IgD-negative memory B cell (primary cell): ENCODE measurements around the gene CA4. TPM values are rescaled to one million over a fixed set of nuclear protein-coding genes. Genes with fewer than 3 reads are reported as not detected.
A peak's percentile ranks its signal among the peaks of the same experiment; 100 is the strongest.

Source experiments
- H3K27ac Mint-ChIP-seq, 3 donors: one replicate each; pipeline ENCODE4 v1.8.0; 2020 to 2022; ENCODE audit warnings: mild to moderate bottlenecking in 3 of 3, mixed read lengths in 3 of 3, moderate library complexity in 1 of 3
- H3K27me3 Mint-ChIP-seq: one replicate; pipeline ENCODE4 v1.8.0; 2021; ENCODE audit warnings: mixed read lengths
- H3K36me3 Mint-ChIP-seq: one replicate; pipeline ENCODE4 v1.8.0; 2020; ENCODE audit warnings: mild to moderate bottlenecking, mixed read lengths
- H3K4me1 Mint-ChIP-seq, 3 donors: one replicate each; pipeline ENCODE4 v1.8.0; 2020 to 2022; ENCODE audit warnings: mixed read lengths in 3 of 3, mild to moderate bottlenecking in 1 of 3
- H3K4me3 Mint-ChIP-seq, 4 donors: one replicate each; pipeline ENCODE4 v1.8.0; 2020 to 2022; ENCODE audit warnings: mild to moderate bottlenecking in 4 of 4, mixed read lengths in 4 of 4, moderate library complexity in 3 of 4
- H3K9me3 Mint-ChIP-seq, 3 donors: one replicate each; pipeline ENCODE4 v1.8.0; 2020 to 2021; ENCODE audit warnings: mixed read lengths in 3 of 3, mild to moderate bottlenecking in 1 of 3
- polyA plus RNA-seq: library from polyadenylated mRNA; unstranded; fragments of 300-500 nt; fragmentation: Illumina TruSeq; gene quantifications from one replicate; pipeline ENCODE4 v1.2.3, GENCODE V29; 2021

The CA4 gene
- polyA plus RNA-seq, 1 donor from 2014 or later, result not detected

DNA sequence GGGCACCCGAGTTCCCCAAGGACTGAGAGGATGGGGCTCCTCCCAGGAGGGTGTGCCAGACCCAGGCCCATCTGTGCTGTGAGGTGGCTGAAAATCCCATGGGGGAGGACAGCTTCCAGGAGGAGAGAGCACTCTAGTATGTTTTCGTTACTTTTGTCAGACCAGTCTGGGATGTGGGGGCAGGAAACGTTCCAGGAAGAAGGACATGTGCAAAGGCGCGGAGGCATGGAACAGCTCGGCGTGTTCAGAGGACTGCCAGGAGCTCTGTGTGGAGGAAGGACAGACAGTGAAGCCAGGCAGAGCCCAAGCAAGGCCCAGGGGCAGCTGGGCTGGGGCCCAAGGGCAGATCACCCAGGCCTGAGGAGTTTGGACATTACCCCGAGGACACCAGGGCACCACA lies 7.0 kb downstream of the CA4 start:
- no peaks in the 10 kb centered on the region for H3K9me3 Mint-ChIP-seq
- H3K27ac Mint-ChIP-seq, result no peak overlapping the region
- peaks cover 2% of the 10 kb centered on the region for H3K36me3 Mint-ChIP-seq
- H3K27me3 Mint-ChIP-seq, result peaks cover 41% of the 10 kb centered on the region
- peaks cover 0 to 7% (median 3%) of the 10 kb centered on the region in 3 donors for H3K4me1 Mint-ChIP-seq
- no peak overlapping the region for H3K4me3 Mint-ChIP-seq

DNA sequence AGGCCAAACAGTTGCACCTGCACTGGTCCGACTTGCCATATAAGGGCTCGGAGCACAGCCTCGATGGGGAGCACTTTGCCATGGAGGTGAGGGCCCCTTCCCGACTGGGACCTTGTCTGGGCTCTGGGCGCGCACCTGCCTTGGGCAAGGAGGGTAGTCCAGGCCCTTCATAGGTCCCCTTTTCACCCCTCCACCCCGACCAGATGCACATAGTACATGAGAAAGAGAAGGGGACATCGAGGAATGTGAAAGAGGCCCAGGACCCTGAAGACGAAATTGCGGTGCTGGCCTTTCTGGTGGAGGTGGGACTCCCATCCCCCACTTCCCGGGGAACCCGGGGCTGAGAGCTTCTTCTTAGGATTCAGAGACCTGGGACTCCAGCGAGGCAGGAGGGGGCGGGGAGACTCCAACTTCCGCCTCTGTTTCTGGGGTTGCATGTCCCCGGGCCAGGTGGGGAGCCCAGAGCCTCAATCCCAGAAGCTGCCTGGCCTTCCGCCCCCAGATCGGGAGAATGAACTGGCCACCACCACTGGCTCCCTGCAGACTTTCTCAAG lies 7.8 kb downstream of the CA4 start:
- H3K4me1 Mint-ChIP-seq, result peaks cover 0 to 7% (median 3%) of the 10 kb centered on the region in 3 donors
- no peaks in the 10 kb centered on the region for H3K9me3 Mint-ChIP-seq
- H3K27ac Mint-ChIP-seq, result no peak overlapping the region
- peaks cover 3% of the 10 kb centered on the region for H3K36me3 Mint-ChIP-seq
- H3K27me3 Mint-ChIP-seq, result peaks cover 36% of the 10 kb centered on the region
- H3K4me3 Mint-ChIP-seq, result no peak overlapping the region

DNA sequence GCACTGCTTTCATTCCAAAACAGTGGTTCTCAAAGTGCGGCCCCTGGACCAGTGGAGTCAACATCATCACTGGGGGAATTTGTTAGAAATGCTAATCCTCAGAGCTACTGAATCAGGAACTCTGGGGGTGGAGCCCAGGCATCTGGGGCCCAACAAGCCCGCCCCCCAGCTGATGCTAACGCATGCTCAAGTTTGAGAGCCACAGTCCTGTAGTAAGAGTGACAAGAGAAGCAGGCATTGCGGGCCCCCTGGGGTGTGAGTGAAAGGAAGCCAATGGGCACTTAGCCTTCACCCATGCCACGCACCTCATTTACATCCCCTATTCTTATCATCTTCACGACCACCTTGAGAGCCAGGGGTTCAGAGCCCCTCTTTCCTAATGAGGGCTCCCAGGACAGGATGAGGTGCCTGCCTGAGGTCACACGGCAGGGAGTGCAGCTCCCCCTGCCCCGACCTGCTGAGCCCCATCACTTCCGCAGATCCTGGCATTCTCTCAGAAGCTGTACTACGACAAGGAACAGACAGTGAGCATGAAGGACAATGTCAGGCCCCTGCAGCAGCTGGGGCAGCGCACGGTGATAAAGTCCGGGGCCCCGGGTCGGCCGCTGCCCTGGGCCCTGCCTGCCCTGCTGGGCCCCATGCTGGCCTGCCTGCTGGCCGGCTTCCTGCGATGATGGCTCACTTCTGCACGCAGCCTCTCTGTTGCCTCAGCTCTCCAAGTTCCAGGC lies 9.1 kb downstream of the CA4 start:
- no peak overlapping the region for H3K4me3 Mint-ChIP-seq
- H3K27ac Mint-ChIP-seq, result no peak overlapping the region
- peaks cover 3% of the 10 kb centered on the region for H3K36me3 Mint-ChIP-seq
- H3K4me1 Mint-ChIP-seq, result peaks cover 0 to 7% (median 3%) of the 10 kb centered on the region in 3 donors
- no peaks in the 10 kb centered on the region for H3K9me3 Mint-ChIP-seq
- H3K27me3 Mint-ChIP-seq, result peaks cover 34% of the 10 kb centered on the region

GRCh38 chr17:60159479-60159866 lies 9.7 kb downstream of the CA4 start:
- Mint-ChIP-seq H3K27ac (no peak overlapping the region), H3K4me3 (no peak overlapping the region), H3K27me3 (peaks cover 34% of the 10 kb centered on the region), H3K9me3 (no peaks in the 10 kb centered on the region), H3K4me1 (peaks cover 0 to 10% (median 3%) of the 10 kb centered on the region in 3 donors), H3K36me3 (peaks cover 3% of the 10 kb centered on the region)

- Mint-ChIP-seq H3K4me3 (no peak overlapping the region), H3K4me1 (peaks cover 0 to 12% (median 5%) of the 10 kb centered on the region in 3 donors), H3K9me3 (no peaks in the 10 kb centered on the region), H3K27ac (no peak overlapping the region), H3K36me3 (peaks cover 2% of the 10 kb centered on the region), H3K27me3 (peaks cover 25% of the 10 kb centered on the region)
Observed at GRCh38 chr17:60160829-60161501, 11.2 kb downstream of the CA4 start.

GRCh38 chr17:60161598-60162330 lies 12.0 kb downstream of the CA4 start:
- Mint-ChIP-seq H3K27ac (no peak overlapping the region), H3K36me3 (peaks cover 2% of the 10 kb centered on the region), H3K4me3 (no peak overlapping the region), H3K27me3 (peaks cover 19% of the 10 kb centered on the region), H3K4me1 (peaks cover 0 to 13% (median 6%) of the 10 kb centered on the region in 3 donors), H3K9me3 (no peaks in the 10 kb centered on the region)

- peaks cover 0 to 17% (median 6%) of the 10 kb centered on the region in 3 donors for H3K4me1 Mint-ChIP-seq
- H3K36me3 Mint-ChIP-seq, result peaks cover 2% of the 10 kb centered on the region
- no peak overlapping the region for H3K27ac Mint-ChIP-seq
- no peaks in the 10 kb centered on the region for H3K9me3 Mint-ChIP-seq
- peak overlapping the region in 1 of 4 donors; percentile 35 for H3K4me3 Mint-ChIP-seq
- H3K27me3 Mint-ChIP-seq, result peaks cover 17% of the 10 kb centered on the region
Observed at GRCh38 chr17:60163108-60163784, 13.5 kb downstream of the CA4 start.

DNA sequence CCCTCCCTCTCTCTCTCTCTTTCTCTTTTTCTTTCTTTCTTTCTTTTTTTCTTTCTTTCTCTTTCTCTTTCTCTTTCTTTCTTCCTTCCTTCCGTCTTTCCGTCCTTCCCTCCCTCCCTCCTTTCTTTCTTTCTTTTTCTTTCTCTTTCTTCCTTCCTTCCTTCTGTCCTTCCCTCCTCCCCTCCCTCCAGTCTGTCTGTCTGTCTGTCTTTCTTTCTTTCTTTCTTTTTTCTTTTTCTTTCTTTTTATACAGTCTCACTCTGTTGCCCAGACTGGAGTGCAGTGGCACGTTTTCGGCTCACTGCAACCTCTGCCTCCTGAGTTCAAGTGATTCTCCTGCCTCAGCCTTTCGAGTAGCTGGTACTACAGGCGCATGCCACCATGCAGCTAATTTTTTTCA lies 14.4 kb downstream of the CA4 start:
- Mint-ChIP-seq H3K27me3 (peaks cover 14% of the 10 kb centered on the region), H3K4me1 (peaks cover 0 to 17% (median 6%) of the 10 kb centered on the region in 3 donors), H3K4me3 (no peak overlapping the region), H3K36me3 (peaks cover 2% of the 10 kb centered on the region), H3K27ac (no peak overlapping the region), H3K9me3 (no peaks in the 10 kb centered on the region)

GRCh38 chr17:60164697-60165096 lies 14.9 kb downstream of the CA4 start:
- Mint-ChIP-seq H3K4me3 (no peak overlapping the region), H3K4me1 (peaks cover 0 to 17% (median 6%) of the 10 kb centered on the region in 3 donors), H3K36me3 (peaks cover 2% of the 10 kb centered on the region), H3K27ac (no peak overlapping the region), H3K9me3 (no peaks in the 10 kb centered on the region), H3K27me3 (peaks cover 12% of the 10 kb centered on the region)

- Mint-ChIP-seq H3K27me3 (peaks cover 7% of the 10 kb centered on the region), H3K9me3 (no peaks in the 10 kb centered on the region), H3K36me3 (peaks cover 2% of the 10 kb centered on the region), H3K4me3 (no peak overlapping the region), H3K27ac (no peak overlapping the region), H3K4me1 (peaks cover 1 to 15% (median 7%) of the 10 kb centered on the region in 3 donors)
Observed at GRCh38 chr17:60165223-60165622, 15.4 kb downstream of the CA4 start.

GRCh38 chr17:60165971-60166370 lies 16.2 kb downstream of the CA4 start:
- Mint-ChIP-seq H3K27me3 (peaks cover 4% of the 10 kb centered on the region), H3K9me3 (no peaks in the 10 kb centered on the region)

GRCh38 chr17:60167065-60167741 lies 17.4 kb downstream of the CA4 start:
- H3K36me3 Mint-ChIP-seq, result peaks cover under 1% of the 10 kb centered on the region
- peaks cover 8 to 15% (median 9%) of the 10 kb centered on the region in 3 donors for H3K4me1 Mint-ChIP-seq
- no peaks in the 10 kb centered on the region for H3K9me3 Mint-ChIP-seq
- H3K27me3 Mint-ChIP-seq, result peaks cover 1% of the 10 kb centered on the region
- H3K27ac Mint-ChIP-seq, result no peak overlapping the region
- H3K4me3 Mint-ChIP-seq, result peak overlapping the region in 1 of 4 donors; percentile 74

More at GRCh38 chr17:60165971-60166370, 16.2 kb downstream of the CA4 start:
- Mint-ChIP-seq H3K27ac (no peak overlapping the region), H3K36me3 (peaks cover 2% of the 10 kb centered on the region), H3K4me3 (peak overlapping the region in 1 of 4 donors; percentile 45), H3K4me1 (peaks cover 7 to 16% (median 9%) of the 10 kb centered on the region in 3 donors)

DNA sequence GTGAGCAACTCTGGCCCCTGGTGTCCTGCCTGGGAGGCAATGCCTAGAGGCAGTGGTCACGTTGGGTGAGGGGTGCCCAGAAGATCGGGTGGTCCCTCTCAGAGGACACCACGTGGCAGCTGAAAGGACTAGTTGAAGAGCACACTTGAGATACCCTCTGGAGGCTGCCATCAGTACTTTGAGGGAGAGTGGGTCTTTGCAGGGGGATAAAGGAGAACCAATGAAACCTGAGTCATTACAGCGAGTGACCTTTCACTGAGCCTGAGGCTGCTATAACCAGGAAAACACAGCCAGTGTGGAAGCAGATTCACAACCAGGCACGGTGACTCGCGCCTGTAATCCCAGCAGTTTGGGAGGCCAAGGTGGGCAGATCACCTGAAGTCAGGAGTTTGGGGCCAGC lies 18.9 kb downstream of the CA4 start:
- H3K4me3 Mint-ChIP-seq, result no peak overlapping the region
- peaks cover 1% of the 10 kb centered on the region for H3K27me3 Mint-ChIP-seq
- H3K4me1 Mint-ChIP-seq, result peaks cover 11 to 19% (median 11%) of the 10 kb centered on the region in 3 donors
- no peaks in the 10 kb centered on the region for H3K36me3 Mint-ChIP-seq
- no peaks in the 10 kb centered on the region for H3K9me3 Mint-ChIP-seq
- no peak overlapping the region for H3K27ac Mint-ChIP-seq
